GM10266 (cell line): ENCODE data around the gene LUC7L2.
"Not testable (repeated sequence)": the region's sequence is repeated elsewhere in the genome, so short reads cannot be mapped to it uniquely, and the experiment has no call there.

Experiments
- DNase-seq: peaks from one replicate; pipeline ENCODE4 v3.0.0; 2012; ENCODE audit errors: extremely low spot score
- TF ChIP-seq, protein P1 (sequence below): IDR thresholded peaks from 2 replicates; pipeline ENCODE4 v1.5.1; 2012; ENCODE audit warnings: mild to moderate bottlenecking, low read depth; ENCODE audit not compliant: control insufficient read depth, insufficient read depth; ENCODE audit errors: missing control alignments

The LUC7L2 gene

DNA sequence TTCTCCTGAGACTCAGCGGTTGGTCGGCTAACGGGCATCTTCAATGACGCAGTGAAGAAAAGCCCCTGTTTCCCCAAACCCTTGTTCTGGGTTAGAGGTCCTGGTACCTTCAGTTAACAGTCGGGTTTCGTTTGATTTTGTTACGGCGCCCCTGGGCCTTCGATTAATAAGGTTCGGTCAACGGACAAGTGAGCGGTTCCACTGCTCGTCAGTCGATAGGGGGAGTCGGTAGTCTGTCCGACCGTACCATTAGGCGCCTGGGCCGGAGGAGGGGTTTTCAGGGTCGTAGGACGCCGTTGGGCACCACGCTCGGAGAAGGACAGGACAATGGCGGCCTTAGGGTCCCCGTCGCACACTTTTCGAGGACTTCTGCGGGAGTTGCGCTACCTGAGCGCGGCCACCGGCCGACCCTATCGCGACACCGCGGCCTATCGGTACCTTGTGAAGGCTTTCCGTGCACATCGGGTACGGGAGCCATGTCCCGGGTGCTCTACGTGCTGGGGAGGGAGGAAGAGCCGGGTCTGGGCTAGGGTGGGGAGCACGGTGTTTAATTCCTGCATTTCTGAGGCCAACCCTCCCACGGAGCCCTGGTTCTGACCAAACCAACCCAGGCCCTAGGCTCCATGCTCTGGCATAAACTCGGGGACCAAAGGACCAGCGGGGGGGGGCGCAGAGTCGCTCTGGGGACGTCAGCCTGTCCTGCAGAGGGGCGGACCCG lies 18.5 kb upstream of the LUC7L2 start, which contains the start of gene FMC1:
FMC1 (plus strand) TSS at position 280 of the 718 bp plus-strand sequence; CDS start at position 328, 48 bp downstream.
- DNase-seq = peak; percentile 80
- TF ChIP-seq, protein P1, sequence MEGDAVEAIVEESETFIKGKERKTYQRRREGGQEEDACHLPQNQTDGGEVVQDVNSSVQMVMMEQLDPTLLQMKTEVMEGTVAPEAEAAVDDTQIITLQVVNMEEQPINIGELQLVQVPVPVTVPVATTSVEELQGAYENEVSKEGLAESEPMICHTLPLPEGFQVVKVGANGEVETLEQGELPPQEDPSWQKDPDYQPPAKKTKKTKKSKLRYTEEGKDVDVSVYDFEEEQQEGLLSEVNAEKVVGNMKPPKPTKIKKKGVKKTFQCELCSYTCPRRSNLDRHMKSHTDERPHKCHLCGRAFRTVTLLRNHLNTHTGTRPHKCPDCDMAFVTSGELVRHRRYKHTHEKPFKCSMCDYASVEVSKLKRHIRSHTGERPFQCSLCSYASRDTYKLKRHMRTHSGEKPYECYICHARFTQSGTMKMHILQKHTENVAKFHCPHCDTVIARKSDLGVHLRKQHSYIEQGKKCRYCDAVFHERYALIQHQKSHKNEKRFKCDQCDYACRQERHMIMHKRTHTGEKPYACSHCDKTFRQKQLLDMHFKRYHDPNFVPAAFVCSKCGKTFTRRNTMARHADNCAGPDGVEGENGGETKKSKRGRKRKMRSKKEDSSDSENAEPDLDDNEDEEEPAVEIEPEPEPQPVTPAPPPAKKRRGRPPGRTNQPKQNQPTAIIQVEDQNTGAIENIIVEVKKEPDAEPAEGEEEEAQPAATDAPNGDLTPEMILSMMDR = peak; percentile 44

DNA sequence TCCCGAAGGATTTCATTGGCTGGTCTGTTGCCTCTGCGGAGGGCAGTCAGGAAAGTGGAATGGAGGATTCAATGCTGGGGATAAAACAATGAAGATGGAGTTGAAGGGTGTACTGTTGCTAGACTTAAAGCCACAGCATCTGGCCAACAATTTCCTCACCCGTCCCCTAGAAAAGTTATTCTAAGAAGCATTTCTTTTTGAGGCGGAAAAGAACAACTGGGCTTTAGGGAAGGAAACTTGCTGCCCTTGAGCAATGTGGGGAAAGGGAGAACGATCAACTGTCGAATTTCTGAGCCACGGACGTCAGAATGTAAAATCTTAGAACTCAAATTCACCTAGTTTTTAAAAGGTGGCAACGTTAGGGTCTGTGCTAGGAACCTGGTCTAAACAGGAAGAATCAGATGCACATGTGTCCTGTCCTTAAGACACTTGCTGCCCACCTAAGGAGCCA lies 17.9 kb upstream of the LUC7L2 start:
- TF ChIP-seq, protein P1 = no peak
- DNase-seq = no peak

DNA sequence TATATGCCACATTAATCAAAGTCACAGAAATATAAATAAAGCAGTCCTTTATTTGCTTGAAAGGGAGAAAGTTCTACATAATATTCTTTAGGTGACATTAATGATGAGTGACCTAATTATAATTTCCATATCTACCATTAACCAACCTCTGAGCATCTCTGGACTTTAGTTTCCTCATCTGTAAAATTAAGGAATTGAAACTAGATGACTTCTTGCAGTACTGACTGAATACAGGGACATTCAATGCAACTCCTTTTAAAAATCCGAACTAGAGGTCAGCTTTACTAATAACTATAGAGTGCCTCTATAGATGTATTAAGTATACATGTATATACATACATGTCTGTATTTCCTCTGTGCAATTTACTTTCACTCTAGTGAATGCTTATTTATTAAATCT lies 14.7 kb upstream of the LUC7L2 start:
- DNase-seq = no peak
- TF ChIP-seq, protein P1 = no peak

DNA sequence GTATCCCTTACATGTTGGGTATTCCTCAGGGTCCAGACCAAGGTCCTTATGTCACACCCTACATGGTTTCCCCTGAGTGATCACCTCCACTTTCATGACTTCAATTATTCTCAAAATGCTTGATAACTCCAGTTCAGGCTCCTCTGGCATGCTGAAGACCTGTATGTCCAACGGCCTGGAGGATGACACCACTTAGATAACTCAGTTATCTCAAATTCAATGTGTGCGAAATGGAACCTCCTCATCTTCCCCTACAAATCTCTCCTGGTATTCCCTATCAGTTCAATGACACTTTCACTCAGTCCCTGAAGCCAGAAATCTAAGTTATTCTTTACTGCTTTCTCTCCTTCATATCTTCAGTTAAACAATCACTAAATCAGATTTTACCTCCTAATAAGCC lies 8.7 kb upstream of the LUC7L2 start:
- no peak for DNase-seq
- TF ChIP-seq, protein P1 = no peak

DNA sequence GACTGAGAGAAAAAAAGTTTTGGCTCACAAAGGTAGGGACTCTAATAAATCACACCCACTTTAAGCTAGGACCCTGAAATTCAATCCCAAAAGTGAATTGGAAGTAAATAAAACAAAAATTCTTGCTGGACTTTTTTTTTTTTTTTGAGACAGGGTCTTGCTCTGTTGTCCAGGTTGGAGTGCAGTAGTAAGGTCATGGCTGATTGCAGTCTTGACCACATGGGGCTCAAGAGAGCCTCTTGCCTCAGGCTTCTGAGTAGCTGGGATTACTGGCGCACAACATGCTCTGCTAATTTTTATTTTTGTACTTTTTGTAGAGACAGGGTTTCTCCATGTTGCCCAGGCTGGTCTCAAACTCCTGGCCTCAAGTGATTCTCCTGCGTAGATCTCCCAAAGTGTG lies 5.0 kb upstream of the LUC7L2 start:
- TF ChIP-seq, protein P1 = no peak
- DNase-seq = no peak

DNA sequence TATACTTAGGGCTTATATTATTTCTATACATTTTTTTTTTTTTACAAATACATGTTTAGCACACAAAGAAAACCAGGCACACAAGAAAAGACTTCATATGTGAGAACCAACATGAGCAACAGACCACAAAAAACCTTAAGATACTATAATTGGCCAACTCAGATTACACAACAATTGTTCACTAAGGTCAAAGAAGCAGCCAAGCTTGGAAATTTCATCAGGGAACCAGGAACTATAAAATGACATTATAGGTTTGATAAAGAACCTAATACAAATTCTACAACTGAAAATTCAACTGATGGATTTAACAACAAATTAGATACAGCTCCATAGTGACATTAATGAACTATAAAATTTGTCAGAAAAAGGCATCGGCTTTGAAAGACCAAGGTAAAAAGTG lies 4.4 kb upstream of the LUC7L2 start:
- TF ChIP-seq, protein P1 = no peak
- no peak for DNase-seq

DNA sequence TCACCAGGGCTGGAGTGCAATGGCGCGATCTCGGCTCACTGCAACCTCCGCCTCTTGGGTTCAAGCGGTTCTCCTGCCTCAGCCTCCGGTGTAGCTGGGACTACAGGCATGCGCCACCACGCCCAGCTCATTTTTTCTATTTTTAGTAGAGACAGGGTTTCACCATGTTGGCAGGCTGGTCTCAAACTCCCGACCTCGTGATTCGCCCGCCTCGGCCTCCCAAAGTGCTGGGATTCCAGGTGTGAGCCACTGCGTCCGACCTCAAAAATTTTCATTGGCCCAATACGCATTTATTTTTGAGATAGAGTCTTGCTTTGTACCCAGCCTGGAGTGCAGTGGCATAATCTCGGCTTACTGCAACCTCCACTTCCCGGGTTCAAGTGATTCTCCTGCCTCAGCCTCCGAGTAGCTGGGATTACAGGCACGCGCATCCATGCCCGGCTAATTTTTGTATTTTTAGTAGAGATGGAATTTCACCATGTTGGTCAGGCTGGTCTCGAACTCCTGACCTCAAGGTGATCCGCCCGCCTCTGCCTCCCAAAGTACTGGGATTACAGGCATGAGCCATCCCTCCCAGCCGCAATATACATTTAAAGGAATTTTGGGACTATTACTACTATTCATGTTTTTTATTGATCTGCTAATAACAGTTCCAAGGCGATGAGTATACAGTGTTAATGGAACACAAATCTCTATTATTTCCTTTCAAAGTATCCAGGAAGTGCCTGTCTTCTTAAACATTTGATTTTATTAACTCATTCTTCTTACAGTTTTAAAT lies 1.8 kb upstream of the LUC7L2 start:
- DNase-seq = not testable (repeated sequence)
